Aorta (tissue), 5 donors: ENCODE results near the gene ANKRD55. TPM values are rescaled to one million over a fixed set of nuclear protein-coding genes. Genes with fewer than 3 reads are reported as not detected.
"Not testable (repeated sequence)": the region's sequence is repeated elsewhere in the genome, so short reads cannot be mapped to it uniquely, and the experiment has no call there.

Source experiments
- ATAC-seq: fragments of 200-7000 bp; cut with Tn5 transposase; one replicate; pipeline ENCODE4 v1.9.1; 2022; ENCODE audit warnings: moderate library complexity; ENCODE audit not compliant: low FRiP score
- DNase-seq, 2 donors: peaks; one replicate each; pipeline ENCODE4 v3.0.0-alpha.2; 2020
- H3K27ac ChIP-seq, 2 donors: one replicate each; pipeline ENCODE4 v1.5.1; 2013; ENCODE audit warnings: low read length in 2 of 2, mild to moderate bottlenecking in 2 of 2, moderate library complexity in 2 of 2, control low read depth in 1 of 2, inconsistent platforms in 1 of 2, low read depth in 1 of 2
- H3K27me3 ChIP-seq, 2 donors: one replicate each; pipeline ENCODE4 v1.6.1; 2013; ENCODE audit warnings: control low read depth in 1 of 2, low read length in 1 of 2, mild to moderate bottlenecking in 1 of 2, moderate library complexity in 1 of 2; ENCODE audit not compliant: insufficient read depth in 2 of 2, control insufficient read depth in 1 of 2
- H3K36me3 ChIP-seq, 2 donors: one replicate each; pipeline ENCODE4 v1.6.1; 2013; ENCODE audit warnings: control low read depth in 1 of 2, low read length in 1 of 2, mild to moderate bottlenecking in 1 of 2; ENCODE audit not compliant: insufficient read depth in 2 of 2, control insufficient read depth in 1 of 2
- H3K4me1 ChIP-seq, 2 donors: one replicate each; pipeline ENCODE4 v1.6.1; 2013; ENCODE audit warnings: low read length in 2 of 2, control low read depth in 1 of 2, mild to moderate bottlenecking in 1 of 2, moderate library complexity in 1 of 2; ENCODE audit not compliant: insufficient read depth in 2 of 2, control insufficient read depth in 1 of 2
- H3K4me3 ChIP-seq, 2 donors: one replicate each; pipeline ENCODE4 v1.5.1; 2013; ENCODE audit warnings: low read length in 2 of 2, control low read depth in 1 of 2, mild to moderate bottlenecking in 1 of 2
- H3K9me3 ChIP-seq: one replicate; pipeline ENCODE4 v1.6.1; 2013; ENCODE audit warnings: mild to moderate bottlenecking, low read length; ENCODE audit not compliant: control insufficient read depth
- WGBS, 2 donors: extraction: QIAGEN DNeasy Blood & Tissue Kit; methylation state at CpG; one replicate each; pipeline ENCODE4 v1.1.7; 2013; 5-methylcytosine and 5-hydroxymethylcytosine counted together
- intact Hi-C, 2 donors: fragments of 100-400 bp; cut with DNase I; formaldehyde crosslinking; loops; one replicate each; pipeline versions ENCODE4 v1.14.2 to v1.15.0; 2022
- polyA plus RNA-seq, 2 donors: library from polyadenylated mRNA; stranded (reverse); fragments of 200-250 nt; gene quantifications; one replicate each; pipeline ENCODE4 v1.2.3, GENCODE V29; 2013
- total RNA-seq, 2 donors: library from RNA; stranded (reverse); fragmentation: NEBNext Ultra II Directional; extraction: Animal tissue kit (Norgen Biotek cat#: 25700); gene quantifications; one replicate each; pipeline ENCODE4 v1.2.1, GENCODE V29; 2021
- donor health status: healthy with polysubstance abuse.
- donor health status: Bipolar disorder and iron deficiency.
- donor health status: DM: no; HTN: no; CAD: no.
- donor health status: DM: no; HTN: no; CAD: no.
- donor health status: DM: yes; HTN: yes; CAD: no.

ANKRD55 gene
- total and polyA plus RNA-seq, 4 donors: 0.32 to 0.48 TPM; not detected in 2

- H3K9me3 ChIP-seq: no peaks in the 10 kb centered on the region
- H3K4me3 ChIP-seq: no peak overlapping the region
- no peaks in the 10 kb centered on the region for H3K4me1 ChIP-seq
- H3K36me3 ChIP-seq: no peaks in the 10 kb centered on the region
- H3K27me3 ChIP-seq: no peaks in the 10 kb centered on the region
- no peak overlapping the region for H3K27ac ChIP-seq
- DNase-seq (peak; percentile 89 to 92), ATAC-seq (peak; percentile 98)
- WGBS, 2 donors: 24 to 25% methylated on average over 6 of the region's 6 CpGs
- intact Hi-C loops: loop anchor here (2.0 kb wide), 2 partner anchors 566 to 568 kb away; no protein-coding TSS in a partner anchor
These were observed 37.6 kb upstream of the ANKRD55 start for GRCh38 chr5:56270568-56271392.

GRCh38 chr5:56270058-56270457 lies 36.9 kb upstream of the ANKRD55 start:
- no peaks in the 10 kb centered on the region for H3K27me3 ChIP-seq
- DNase-seq (no peak), ATAC-seq (no peak)
- no peaks in the 10 kb centered on the region for H3K4me1 ChIP-seq
- H3K27ac ChIP-seq: no peak overlapping the region
- 82 to 85% methylated on average over 6 of the region's 6 CpGs for WGBS, 2 donors
- no peaks in the 10 kb centered on the region for H3K36me3 ChIP-seq
- intact Hi-C loops: loop anchor here (2.0 kb wide), 2 partner anchors 567 to 569 kb away; no protein-coding TSS in a partner anchor
- H3K4me3 ChIP-seq: no peak overlapping the region
- no peaks in the 10 kb centered on the region for H3K9me3 ChIP-seq

DNA sequence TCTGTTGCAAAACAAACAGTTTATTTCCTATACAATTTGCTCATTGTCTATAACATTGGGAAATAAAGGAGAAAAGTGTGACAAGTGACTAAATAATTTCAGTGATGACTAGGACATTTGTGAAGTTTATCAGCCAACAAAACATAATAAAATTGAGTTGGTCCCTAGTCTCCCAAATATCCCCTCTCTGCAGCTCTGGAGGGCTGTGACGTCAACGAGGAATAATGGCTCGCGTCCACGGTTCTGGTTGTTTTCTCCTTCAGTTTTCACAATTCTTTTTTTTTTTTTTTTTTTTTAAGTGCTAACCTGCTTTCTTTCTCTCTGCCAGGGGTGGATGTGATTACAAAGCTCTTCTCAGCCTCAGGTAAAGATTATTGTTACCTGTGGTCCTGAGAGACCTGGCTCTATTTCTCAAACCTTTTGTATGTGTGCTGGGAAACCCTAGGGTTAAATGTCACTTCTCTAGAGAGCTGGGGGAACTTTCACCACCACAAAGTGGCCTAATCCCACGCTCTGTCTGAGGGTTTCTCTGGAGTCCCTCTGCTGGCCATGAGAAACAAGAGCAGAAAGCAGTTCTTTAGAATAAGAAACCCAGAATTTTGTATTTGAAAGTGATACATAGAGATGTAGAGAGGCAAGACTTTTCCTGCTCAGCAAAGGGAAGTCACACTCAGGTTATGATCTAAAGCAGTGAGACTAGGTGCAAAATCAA lies 36.2 kb upstream of the ANKRD55 start:
- DNase-seq (no peak), ATAC-seq (peak; percentile 66)
- intact Hi-C loops: no loop called here
- H3K4me1 ChIP-seq: no peaks in the 10 kb centered on the region
- H3K9me3 ChIP-seq: no peaks in the 10 kb centered on the region
- no peak overlapping the region for H3K4me3 ChIP-seq
- H3K27me3 ChIP-seq: no peaks in the 10 kb centered on the region
- H3K36me3 ChIP-seq: no peaks in the 10 kb centered on the region
- no peak overlapping the region for H3K27ac ChIP-seq
- 6% methylated on average over 6 of the region's 6 CpGs for WGBS, 2 donors

DNA sequence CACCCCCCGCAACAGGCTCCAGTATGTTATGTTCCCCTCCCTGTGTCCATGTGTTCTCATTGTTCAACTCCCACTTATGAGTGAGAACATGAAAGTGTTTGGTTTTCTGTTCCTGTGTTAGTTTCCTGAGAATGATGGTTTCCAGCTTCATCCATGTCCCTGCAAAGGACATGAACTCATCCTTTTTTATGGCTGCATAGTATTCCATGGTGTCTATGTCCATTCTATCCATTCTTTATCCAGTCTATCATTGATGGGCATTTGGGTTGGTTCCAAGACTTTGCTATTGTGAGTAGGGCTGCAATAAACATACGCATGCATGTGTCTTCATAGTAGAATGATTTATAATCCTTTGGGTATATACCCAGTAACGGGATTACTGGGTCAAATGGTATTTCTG lies 35.6 kb upstream of the ANKRD55 start:
- H3K9me3 ChIP-seq, H3K36me3 ChIP-seq, ATAC-seq, H3K4me1 ChIP-seq, H3K4me3 ChIP-seq, H3K27me3 ChIP-seq, DNase-seq, H3K27ac ChIP-seq, intact Hi-C loops: not testable (repeated sequence)
- WGBS, 2 donors: 90 to 93% methylated on average over 3 of the region's 3 CpGs

DNA sequence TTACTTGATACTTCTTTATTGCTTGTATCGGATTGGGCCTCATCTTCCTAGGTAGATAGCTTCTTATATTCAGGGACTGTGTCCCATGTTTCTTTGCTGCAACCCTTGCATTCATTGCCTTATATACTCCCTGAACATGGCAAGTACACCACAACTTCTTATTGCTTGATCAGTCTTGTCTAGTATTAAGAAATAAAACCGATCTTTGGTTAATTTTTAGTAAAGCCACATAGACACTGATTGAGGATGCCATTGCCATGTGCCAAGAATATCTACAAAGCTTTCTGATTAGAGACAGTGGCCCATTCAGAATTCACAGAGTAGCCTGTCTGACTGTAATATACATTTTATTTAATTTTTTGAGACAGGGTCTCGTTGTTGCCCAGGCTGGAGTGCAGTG lies 34.7 kb upstream of the ANKRD55 start:
- Histone ChIP-seq H3K27me3 (no peaks in the 10 kb centered on the region), H3K9me3 (no peaks in the 10 kb centered on the region), H3K27ac (no peak overlapping the region), H3K4me3 (no peak overlapping the region), H3K36me3 (no peaks in the 10 kb centered on the region), H3K4me1 (no peaks in the 10 kb centered on the region)
- intact Hi-C loops: no loop called here
- no peak for ATAC-seq
- 92 to 97% methylated on average over 3 of the region's 3 CpGs for WGBS, 2 donors
- DNase-seq: no peak

- Histone ChIP-seq H3K4me1 (no peaks in the 10 kb centered on the region), H3K4me3 (no peak overlapping the region), H3K36me3 (no peaks in the 10 kb centered on the region), H3K27me3 (no peaks in the 10 kb centered on the region), H3K27ac (no peak overlapping the region), H3K9me3 (no peaks in the 10 kb centered on the region)
- WGBS, 2 donors: 70% methylated on average over 5 of the region's 5 CpGs
- no peak for ATAC-seq
- intact Hi-C loops: no loop called here
- DNase-seq: no peak
These were observed 31.4 kb upstream of the ANKRD55 start for GRCh38 chr5:56264417-56265025.

DNA sequence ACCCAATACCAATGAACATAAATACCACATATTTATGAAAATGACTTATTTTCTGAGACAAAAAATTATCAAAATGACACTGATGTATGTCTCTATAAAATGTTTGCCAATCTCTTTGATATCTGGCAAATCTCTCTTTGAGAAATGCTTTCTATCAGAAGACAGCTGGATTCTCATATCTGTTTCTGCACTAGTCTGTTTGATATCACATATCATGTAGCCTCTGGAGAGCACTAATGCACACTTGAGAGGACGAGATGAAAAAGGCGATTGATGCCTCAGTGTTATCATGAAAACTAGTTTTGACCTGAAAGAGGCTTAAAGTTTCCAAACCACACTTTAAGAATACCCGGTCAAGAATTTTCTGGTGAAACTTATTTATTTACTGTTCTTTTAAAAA lies 29.1 kb upstream of the ANKRD55 start:
- Histone ChIP-seq H3K9me3 (no peaks in the 10 kb centered on the region), H3K27ac (no peak overlapping the region), H3K36me3 (no peaks in the 10 kb centered on the region), H3K4me1 (no peaks in the 10 kb centered on the region), H3K27me3 (no peaks in the 10 kb centered on the region), H3K4me3 (no peak overlapping the region)
- 85 to 91% methylated on average over 3 of the region's 3 CpGs for WGBS, 2 donors
- no peak for DNase-seq
- intact Hi-C loops: no loop called here
- no peak for ATAC-seq

- Histone ChIP-seq H3K27ac (no peak overlapping the region), H3K36me3 (no peaks in the 10 kb centered on the region), H3K9me3 (no peaks in the 10 kb centered on the region), H3K4me3 (no peak overlapping the region), H3K4me1 (no peaks in the 10 kb centered on the region), H3K27me3 (no peaks in the 10 kb centered on the region)
- DNase-seq: no peak
- whole genome bisulfite sequencing, 2 donors: 1 to 5% methylated on average over 2 of the region's 2 CpGs
- peak; percentile 79 for ATAC-seq
- intact Hi-C loops: no loop called here
These were observed 25.9 kb upstream of the ANKRD55 start for GRCh38 chr5:56259002-56259511.
